Neutrophil (primary cell): ENCODE results near the gene SPESP1.

ENCODE experiments used
- H3K27ac ChIP-seq: fragments of 200-600 bp; sonication (generic); 2 replicates; pipeline ENCODE4 v1.5.1; 2016; ENCODE audit warnings: mild to moderate bottlenecking, moderate library complexity
- H3K27me3 ChIP-seq: fragments of 200-600 bp; sonication (generic); 2 replicates; pipeline ENCODE4 v1.6.0; 2016; ENCODE audit warnings: mild to moderate bottlenecking
- H3K36me3 ChIP-seq: fragments of 200-600 bp; sonication (generic); 2 replicates; pipeline ENCODE4 v1.5.1; 2017
- H3K4me1 ChIP-seq, 2 experiments: fragments of 200-600 bp in 1 of 2; sonication (generic) in 1 of 2; 1 replicate in 1 of 2; 2 replicates in 1 of 2; pipeline versions ENCODE4 v1.5.1 to v1.6.1; 2013 to 2016; ENCODE audit warnings: low read depth in 1 of 2, low read length in 1 of 2, mild to moderate bottlenecking in 1 of 2, moderate library complexity in 1 of 2; ENCODE audit not compliant: control insufficient read depth in 1 of 2, insufficient read depth in 1 of 2
- H3K4me3 ChIP-seq, 2 experiments: fragments of 200-600 bp in 1 of 2; sonication (generic) in 1 of 2; 1 replicate in 1 of 2; 2 replicates in 1 of 2; pipeline ENCODE4 v1.5.1; 2013 to 2016; ENCODE audit warnings: low read depth in 1 of 2, low read length in 1 of 2, mild to moderate bottlenecking in 1 of 2, moderate library complexity in 1 of 2
- H3K9me3 ChIP-seq: fragments of 200-600 bp; sonication (generic); 2 replicates; pipeline ENCODE4 v1.5.1; 2016
- CTCF ChIP-seq: fragments of 200-600 bp; sonication (generic); IDR thresholded peaks from 2 replicates; pipeline ENCODE4 v1.5.1; 2016; ENCODE audit warnings: antibody characterized with exemption

The SPESP1 gene

GRCh38 chr15:68930268-68931022 is at the start of gene SPESP1:
TSS of gene SPESP1 (plus strand) at chr15:68930525. CDS start at chr15:68930654, 129 bp downstream.
- no peak for TF ChIP-seq CTCF
- H3K36me3 ChIP-seq, result no peaks in the 10 kb centered on the region
- H3K4me1 ChIP-seq, result no peaks in the 10 kb centered on the region
- no peaks in the 10 kb centered on the region for H3K9me3 ChIP-seq
- peaks cover 5% of the 10 kb centered on the region for H3K27me3 ChIP-seq
- H3K27ac ChIP-seq, result no peak within 1 kb of the TSS
- peak within 1 kb of the TSS in 1 of 2 experiments; percentile 40 for H3K4me3 ChIP-seq

GRCh38 chr15:68885070-68885469 is 45.3 kb upstream of the SPESP1 start:
- Histone ChIP-seq H3K27me3 (peaks cover 7% of the 10 kb centered on the region), H3K4me1 (no peaks in the 10 kb centered on the region), H3K9me3 (no peaks in the 10 kb centered on the region), H3K4me3 (no peak overlapping the region), H3K27ac (no peak overlapping the region), H3K36me3 (no peaks in the 10 kb centered on the region)
- no peak for TF ChIP-seq CTCF

GRCh38 chr15:68887120-68887519 is 43.2 kb upstream of the SPESP1 start:
- Histone ChIP-seq H3K4me3 (no peak overlapping the region), H3K27ac (no peak overlapping the region), H3K9me3 (no peaks in the 10 kb centered on the region), H3K27me3 (peaks cover 7% of the 10 kb centered on the region), H3K4me1 (no peaks in the 10 kb centered on the region), H3K36me3 (no peaks in the 10 kb centered on the region)
- no peak for TF ChIP-seq CTCF

- Histone ChIP-seq H3K36me3 (no peaks in the 10 kb centered on the region), H3K27me3 (peaks cover 7% of the 10 kb centered on the region), H3K4me1 (no peaks in the 10 kb centered on the region), H3K27ac (no peak overlapping the region), H3K9me3 (no peaks in the 10 kb centered on the region), H3K4me3 (no peak overlapping the region)
- no peak for TF ChIP-seq CTCF
Observed at GRCh38 chr15:68887819-68888218, 42.5 kb upstream of the SPESP1 start.

- Histone ChIP-seq H3K36me3 (no peaks in the 10 kb centered on the region), H3K27ac (no peak overlapping the region), H3K4me1 (no peaks in the 10 kb centered on the region), H3K27me3 (peaks cover 11% of the 10 kb centered on the region), H3K9me3 (no peaks in the 10 kb centered on the region), H3K4me3 (no peak overlapping the region)
- TF ChIP-seq CTCF, result no peak
Observed at GRCh38 chr15:68888419-68888818, 41.9 kb upstream of the SPESP1 start.
